Endothelial cell of umbilical vein (primary cell): ENCODE results near the gene ARHGEF19. TPM values are rescaled to one million over a fixed set of nuclear protein-coding genes. Genes with fewer than 3 reads are reported as not detected.

Experiments
- BruUV-seq: library from RNA; stranded (reverse); fragments of 400-500 nt; replicated peaks from 2 replicates; lab custom pipeline; 2021; lab: Mats Ljungman, UMichigan
- CTCF ChIA-PET: fragments of 300-600, 350-600 bp; sonication (Branson Sonifier 250); formaldehyde crosslinking; loops from one replicate; lab custom pipeline; 2021; ENCODE audit warnings: antibody characterized with exemption, inconsistent platforms; lab: Charles Lee
- POLR2A ChIA-PET: fragments of 300-600, 350-600 bp; sonication (Branson Sonifier 250); formaldehyde crosslinking; loops from one replicate; lab custom pipeline; 2021; ENCODE audit warnings: antibody characterized with exemption, inconsistent platforms; lab: Charles Lee
- DNase-seq: peaks from one replicate; pipeline ENCODE4 v3.0.0-alpha.2; 2011; ENCODE audit warnings: low read depth, low spot score
- FAIRE-seq: peaks from 2 replicates; lab custom pipeline; 2011; peaks lifted over from hg19 to GRCh38; lab: Jason Lieb, UNC
- H2AFZ ChIP-seq: 2 replicates; pipeline ENCODE4 v1.6.0; 2012; ENCODE audit warnings: low read depth, low read length, control low read depth, inconsistent platforms
- H3K27ac ChIP-seq: 2 replicates; pipeline ENCODE4 v1.5.1; 2011; ENCODE audit warnings: low read depth, mild to moderate bottlenecking, control low read depth, low read length, moderate library complexity; ENCODE audit not compliant: insufficient read depth
- H3K27me3 ChIP-seq, 2 experiments: 2 replicates each; pipeline versions ENCODE4 v1.6.0 to v1.6.1; 2011; ENCODE audit warnings: low read length in 2 of 2, mixed read lengths in 1 of 2; ENCODE audit not compliant: control insufficient read depth in 2 of 2, insufficient read depth in 2 of 2
- H3K36me3 ChIP-seq, 2 experiments: 2 replicates in 1 of 2; 3 replicates in 1 of 2; pipeline ENCODE4 v1.5.1; 2011; ENCODE audit warnings: low read length in 2 of 2, mild to moderate bottlenecking in 1 of 2, moderate library complexity in 1 of 2; ENCODE audit not compliant: control insufficient read depth in 2 of 2, insufficient read depth in 2 of 2; ENCODE audit errors: extremely low read depth in 1 of 2
- H3K4me1 ChIP-seq: 3 replicates; pipeline ENCODE4 v1.5.1; 2011; ENCODE audit warnings: mild to moderate bottlenecking, low read length; ENCODE audit not compliant: control insufficient read depth, insufficient read depth; ENCODE audit errors: extremely low read depth
- H3K4me2 ChIP-seq: 2 replicates; pipeline ENCODE4 v1.6.1; 2011; ENCODE audit warnings: low read length, control low read depth, mixed read lengths; ENCODE audit not compliant: insufficient read depth
- H3K4me3 ChIP-seq, 3 experiments: fragments of 200-600 bp in 1 of 3; sonication (generic), shearing (Covaris generic) in 1 of 3; replicated peaks in 1 of 3; 2 replicates each; pipeline ENCODE4 v1.5.1; 2011 to 2016; ENCODE audit warnings: control low read depth in 3 of 3, low read length in 3 of 3, mild to moderate bottlenecking in 2 of 3, inconsistent platforms in 1 of 3, low read depth in 1 of 3, moderate library complexity in 1 of 3; ENCODE audit not compliant: insufficient read depth in 1 of 3
- H3K79me2 ChIP-seq: 2 replicates; pipeline ENCODE4 v1.6.0; 2012; ENCODE audit warnings: low read length, inconsistent platforms; ENCODE audit not compliant: control insufficient read depth, insufficient read depth
- H3K9ac ChIP-seq: replicated peaks from 2 replicates; pipeline ENCODE3; 2011; ENCODE audit warnings: low read length, control low read depth; ENCODE audit not compliant: insufficient read depth; ENCODE audit errors: extremely low read depth
- H3K9me1 ChIP-seq: replicated peaks from 3 replicates; pipeline ENCODE4 v1.6.0; 2011; ENCODE audit warnings: mild to moderate bottlenecking, low read length; ENCODE audit not compliant: control insufficient read depth, insufficient read depth; ENCODE audit errors: extremely low read depth
- H3K9me3 ChIP-seq: replicated peaks from 2 replicates; pipeline ENCODE4 v1.5.1; 2012; ENCODE audit warnings: low read length, inconsistent platforms; ENCODE audit not compliant: control insufficient read depth, insufficient read depth
- H4K20me1 ChIP-seq: replicated peaks from 2 replicates; pipeline ENCODE3; 2011; ENCODE audit warnings: mild to moderate bottlenecking, low read length; ENCODE audit not compliant: control insufficient read depth, insufficient read depth; ENCODE audit errors: extremely low read depth
- CTCF ChIP-seq, 2 donors: IDR thresholded peaks; 1 replicate in 1 of 2; 2 replicates in 1 of 2; pipeline ENCODE4 v1.5.1; 2011; ENCODE audit warnings: low read length in 2 of 2, mild to moderate bottlenecking in 2 of 2, moderate library complexity in 2 of 2, control low read depth in 1 of 2, inconsistent platforms in 1 of 2, low read depth in 1 of 2; ENCODE audit not compliant: insufficient read depth in 1 of 2; ENCODE audit errors: extremely low read depth in 1 of 2
- EZH2 ChIP-seq: IDR thresholded peaks from 2 replicates; pipeline ENCODE4 v1.6.1; 2012; ENCODE audit warnings: borderline replicate concordance, low read depth, mild to moderate bottlenecking, moderate library complexity, low read length, inconsistent platforms; ENCODE audit not compliant: severe bottlenecking
- FOS ChIP-seq: IDR thresholded peaks from 2 replicates; pipeline ENCODE4 v1.6.1; 2011; ENCODE audit warnings: mild to moderate bottlenecking, low read length, moderate library complexity, borderline replicate concordance; ENCODE audit not compliant: insufficient read depth
- GATA2 ChIP-seq: IDR thresholded peaks from 2 replicates; pipeline ENCODE4 v1.7.0; 2011; ENCODE audit warnings: low read depth, mild to moderate bottlenecking, moderate library complexity, mixed read lengths, low read length; ENCODE audit not compliant: insufficient read length, insufficient read depth
- JUN ChIP-seq: IDR thresholded peaks from 2 replicates; pipeline ENCODE4 v1.6.1; 2011; ENCODE audit warnings: borderline replicate concordance, low read depth; ENCODE audit not compliant: insufficient read length, insufficient read depth
- MYC ChIP-seq: IDR thresholded peaks from one replicate; pipeline ENCODE4 v1.6.1; 2011; ENCODE audit warnings: mild to moderate bottlenecking, low read depth, low read length
- POLR2A ChIP-seq: IDR thresholded peaks from 2 replicates; pipeline ENCODE4 v1.6.1; 2012; ENCODE audit warnings: low read depth, mild to moderate bottlenecking, control low read depth, low read length
- POLR2AphosphoS5 ChIP-seq: IDR thresholded peaks from 2 replicates; pipeline ENCODE4 v1.6.1; 2012; ENCODE audit warnings: low read depth, mild to moderate bottlenecking, control low read depth, low read length, moderate library complexity; ENCODE audit not compliant: insufficient read depth
- dilution Hi-C: fragments of 300-500 bp; cut with MboI; formaldehyde crosslinking; loops from one replicate; pipeline ENCODE4 v1.15.0; 2019; ENCODE audit warnings: low sequenced_read_pairs; ENCODE audit not compliant: extremely low pct_ligation_motif_present
- intact Hi-C: fragments of 100-400 bp; cut with micrococcal nuclease; formaldehyde crosslinking; loops from one replicate; pipeline ENCODE4 v1.10.0; 2022
- polyA plus RNA-seq, 4 experiments: library from polyadenylated mRNA; depleted of rRNA in 3 of 4; stranded (reverse) in 3 of 4; unstranded in 1 of 4; fragments of >200 nt; gene quantifications; 2 replicates each; pipeline versions ENCODE4 v1.2.1 to v1.2.3, GENCODE V29; 2011 to 2012; ENCODE audit warnings: missing spikeins in 1 of 4
- total RNA-seq: library from RNA; stranded (reverse); gene quantifications from 2 replicates; pipeline ENCODE4 v1.2.3, GENCODE V29; 2021
- TF ChIP-seq, protein P1 (sequence below): IDR thresholded peaks from 2 replicates; pipeline ENCODE4 v1.6.1; 2011; ENCODE audit not compliant: insufficient read depth, insufficient read length

The ARHGEF19 gene
- total and polyA plus RNA-seq, 2 donors (not counting 3 experiments of a cell fraction or from before 2014, with no cell fraction given) = 6.2 to 8.0 TPM

DNA sequence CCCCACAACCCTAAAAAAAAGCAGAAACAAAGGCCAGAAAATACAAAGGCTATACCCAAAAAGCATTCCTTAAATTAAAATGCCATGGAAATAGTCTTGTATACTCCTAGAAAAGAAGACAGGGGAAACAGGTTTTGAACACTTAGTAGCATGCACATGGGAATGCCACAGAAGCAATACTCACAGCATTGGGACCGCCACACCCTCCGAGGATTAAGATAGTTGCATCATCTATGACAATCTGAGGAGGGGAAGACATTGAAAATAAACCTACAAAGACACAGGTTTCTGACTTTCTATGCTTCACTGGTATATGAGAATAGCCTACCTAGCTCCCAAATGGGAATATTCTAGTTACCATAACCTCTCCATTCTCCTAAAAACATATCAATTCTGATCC lies 40.5 kb upstream of the ARHGEF19 start:
- Histone ChIP-seq H3K4me1 (peaks cover 23% of the 10 kb centered on the region), H3K9ac (no peak overlapping the region), H3K4me3 (no peak overlapping the region), H4K20me1 (no peaks in the 10 kb centered on the region), H3K4me2 (no peak overlapping the region), H3K36me3 (peaks cover 12 to 20% of the 10 kb centered on the region in 2 experiments), H3K27me3 (no peaks in the 10 kb centered on the region), H3K9me3 (no peaks in the 10 kb centered on the region), H3K9me1 (no peaks in the 10 kb centered on the region), H3K27ac (no peak overlapping the region), H2AFZ (no peak overlapping the region), H3K79me2 (no peaks in the 10 kb centered on the region)
- TF ChIP-seq CTCF (IDR thresholded peaks at IDR 0.05; ENCODE audit: extremely low read depth in 1 of 2, insufficient read depth in 1 of 2, low read depth in 1 of 2, low read length in 2 of 2) (no peak), FOS (no peak), MYC (no peak), JUN (no peak), EZH2 (no peak), GATA2 (no peak), POLR2AphosphoS5 (no peak), POLR2A (no peak)
- TF ChIP-seq, protein P1, sequence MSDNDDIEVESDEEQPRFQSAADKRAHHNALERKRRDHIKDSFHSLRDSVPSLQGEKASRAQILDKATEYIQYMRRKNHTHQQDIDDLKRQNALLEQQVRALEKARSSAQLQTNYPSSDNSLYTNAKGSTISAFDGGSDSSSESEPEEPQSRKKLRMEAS = no peak
- FAIRE-seq (no peak), DNase-seq (no peak)
- dilution Hi-C loops (no loop called here), intact Hi-C loops (no loop called here)
- CTCF ChIA-PET = interaction anchor here (2.6 kb wide), 1 partner anchor 110 kb away, joined by 5 read pairs; no protein-coding TSS in a partner anchor
- POLR2A ChIA-PET = no interaction called here
- no TSS peak for BruUV-seq
